B cell (primary cell): Measurements from ENCODE around the gene GPR180. TPM values are rescaled to one million over a fixed set of nuclear protein-coding genes. Genes with fewer than 3 reads are reported as not detected.

Experiments
- ATAC-seq: fragments of 200-7000 bp; cut with Tn5 transposase; one replicate; pipeline ENCODE4 v1.10.0; 2021; ENCODE audit warnings: low read depth, mild to moderate bottlenecking, moderate number of reproducible peaks, moderate library complexity
- CTCF ChIA-PET: fragments of 350-600 bp; sonication (Branson Sonifier 250); formaldehyde crosslinking; loops from one replicate; lab custom pipeline; 2021; ENCODE audit warnings: antibody characterized with exemption, inconsistent platforms; lab: Charles Lee
- POLR2A ChIA-PET: fragments of 350-600 bp; sonication (Branson Sonifier 250); formaldehyde crosslinking; loops from one replicate; lab custom pipeline; 2021; ENCODE audit warnings: antibody characterized with exemption; lab: Charles Lee
- DNase-seq: peaks from one replicate; pipeline ENCODE4 v3.0.0; 2013
- H2AFZ ChIP-seq: 2 replicates; pipeline ENCODE4 v1.6.1; 2012; ENCODE audit warnings: mild to moderate bottlenecking, low read depth, low read length; ENCODE audit not compliant: insufficient read depth, poor library complexity, severe bottlenecking
- H3K27ac ChIP-seq, 2 donors: 1 replicate in 1 of 2; 2 replicates in 1 of 2; pipeline ENCODE4 v1.5.1; 2012 to 2013; ENCODE audit warnings: low read length in 2 of 2, mild to moderate bottlenecking in 2 of 2, moderate library complexity in 1 of 2
- H3K27me3 ChIP-seq, 4 experiments: fragments of 200-600 bp in 1 of 4; sonication (generic) in 1 of 4; replicated peaks in 1 of 4; 1 replicate in 2 of 4; 2 replicates in 2 of 4; pipeline versions ENCODE4 v1.6.1 to v1.7.0; 2013 to 2016; ENCODE audit warnings: low read length in 3 of 4, mild to moderate bottlenecking in 2 of 4, mixed read lengths in 1 of 4, moderate library complexity in 1 of 4; ENCODE audit not compliant: insufficient read depth in 4 of 4, control insufficient read depth in 3 of 4; ENCODE audit errors: control extremely low read depth in 1 of 4
- H3K36me3 ChIP-seq, 2 experiments: replicated peaks in 1 of 2; 1 replicate in 1 of 2; 2 replicates in 1 of 2; pipeline versions ENCODE4 v1.6.1 to v1.7.1; 2013; ENCODE audit warnings: low read length in 1 of 2; ENCODE audit not compliant: insufficient read depth in 2 of 2, control insufficient read depth in 1 of 2; ENCODE audit errors: control extremely low read depth in 1 of 2, extremely low read depth in 1 of 2
- H3K4me1 ChIP-seq, 2 donors: fragments of 200-600 bp in 1 of 2; sonication (generic) in 1 of 2; 1 replicate in 1 of 2; 2 replicates in 1 of 2; pipeline versions ENCODE4 v1.5.1 to v1.6.1; 2013 to 2017; ENCODE audit warnings: low read length in 2 of 2; ENCODE audit not compliant: control insufficient read depth in 2 of 2, insufficient read depth in 2 of 2
- H3K4me2 ChIP-seq: replicated peaks from 2 replicates; pipeline ENCODE3; 2012; ENCODE audit warnings: mild to moderate bottlenecking, low read depth, low read length; ENCODE audit not compliant: poor library complexity, severe bottlenecking
- H3K4me3 ChIP-seq, 5 experiments: fragments of 200-600 bp in 1 of 5; sonication (generic) in 1 of 5; 1 replicate in 3 of 5; 2 replicates in 2 of 5; pipeline versions ENCODE4 v1.5.1 to v1.7.0; 2011 to 2016; ENCODE audit warnings: low read length in 4 of 5, mild to moderate bottlenecking in 4 of 5, low read depth in 2 of 5, control low read depth in 1 of 5, moderate library complexity in 1 of 5; ENCODE audit not compliant: insufficient read depth in 1 of 5; ENCODE audit errors: control extremely low read depth in 1 of 5, extremely low read depth in 1 of 5
- H3K79me2 ChIP-seq: fragments of 200-600 bp; sonication (generic); one replicate; pipeline ENCODE4 v1.6.0; 2016; ENCODE audit warnings: low read length; ENCODE audit not compliant: control insufficient read depth, insufficient read depth
- H3K9ac ChIP-seq: fragments of 200-600 bp; sonication (generic); 2 replicates; pipeline ENCODE4 v1.6.1; 2017; ENCODE audit warnings: mild to moderate bottlenecking, low read length, moderate library complexity
- H3K9me3 ChIP-seq, 3 donors: one replicate each; pipeline versions ENCODE4 v1.6.1 to v1.7.1; 2013; ENCODE audit warnings: low read length in 2 of 3; ENCODE audit not compliant: control insufficient read depth in 2 of 3, insufficient read depth in 1 of 3; ENCODE audit errors: control extremely low read depth in 1 of 3
- H4K20me1 ChIP-seq: 2 replicates; pipeline ENCODE4 v1.6.0; 2012; ENCODE audit warnings: mild to moderate bottlenecking, low read length; ENCODE audit not compliant: insufficient read depth, control insufficient read depth, poor library complexity, severe bottlenecking
- H3K27ac Mint-ChIP-seq: one replicate; pipeline ENCODE4 v1.8.0; 2021; ENCODE audit warnings: mixed read lengths
- H3K27me3 Mint-ChIP-seq: one replicate; pipeline ENCODE4 v1.8.0; 2021; ENCODE audit warnings: mixed read lengths
- H3K4me1 Mint-ChIP-seq: one replicate; pipeline ENCODE4 v1.8.0; 2021; ENCODE audit warnings: mixed read lengths
- H3K4me3 Mint-ChIP-seq: one replicate; pipeline ENCODE4 v1.8.0; 2021; ENCODE audit warnings: mixed read lengths
- H3K9me3 Mint-ChIP-seq: one replicate; pipeline ENCODE4 v1.8.0; 2022; ENCODE audit warnings: mixed read lengths; ENCODE audit not compliant: insufficient read depth
- EZH2 ChIP-seq: IDR thresholded peaks from 2 replicates; pipeline ENCODE4 v1.6.1; 2012; ENCODE audit warnings: borderline replicate concordance, low read depth, mild to moderate bottlenecking, moderate library complexity, low read length; ENCODE audit not compliant: insufficient read depth, poor library complexity, severe bottlenecking
- WGBS: methylation state at CpG from one replicate; pipeline ENCODE4 v1.1.5; 2013; ENCODE audit warnings: missing lambda C conversion rate; ENCODE audit not compliant: insufficient coverage; 5-methylcytosine and 5-hydroxymethylcytosine counted together
- intact Hi-C: fragments of 100-400 bp; cut with micrococcal nuclease; formaldehyde crosslinking; loops from one replicate; pipeline ENCODE4 v1.10.0; 2022
- polyA plus RNA-seq: library from polyadenylated mRNA; depleted of rRNA; stranded (reverse); fragments of >200 nt; gene quantifications from 2 replicates; pipeline ENCODE4 v1.2.3, GENCODE V29; 2012
- total RNA-seq, 2 donors: library from RNA; stranded (reverse); fragments of 120-200 nt in 1 of 2; gene quantifications; 1 replicate in 1 of 2; 2 replicates in 1 of 2; pipeline versions ENCODE4 v1.2.3 to v1.2.4, GENCODE V29; 2013 to 2022
- TF ChIP-seq, protein P1 (sequence below): fragments of 200-600 bp; IDR thresholded peaks from one replicate; pipeline ENCODE4 v1.8.0; 2022; ENCODE audit warnings: antibody characterized with exemption, mild to moderate bottlenecking

Gene GPR180
- total and polyA plus RNA-seq, 2 donors (not counting 1 experiment from before 2014, with no cell fraction given): 1.2 to 4.7 TPM

DNA sequence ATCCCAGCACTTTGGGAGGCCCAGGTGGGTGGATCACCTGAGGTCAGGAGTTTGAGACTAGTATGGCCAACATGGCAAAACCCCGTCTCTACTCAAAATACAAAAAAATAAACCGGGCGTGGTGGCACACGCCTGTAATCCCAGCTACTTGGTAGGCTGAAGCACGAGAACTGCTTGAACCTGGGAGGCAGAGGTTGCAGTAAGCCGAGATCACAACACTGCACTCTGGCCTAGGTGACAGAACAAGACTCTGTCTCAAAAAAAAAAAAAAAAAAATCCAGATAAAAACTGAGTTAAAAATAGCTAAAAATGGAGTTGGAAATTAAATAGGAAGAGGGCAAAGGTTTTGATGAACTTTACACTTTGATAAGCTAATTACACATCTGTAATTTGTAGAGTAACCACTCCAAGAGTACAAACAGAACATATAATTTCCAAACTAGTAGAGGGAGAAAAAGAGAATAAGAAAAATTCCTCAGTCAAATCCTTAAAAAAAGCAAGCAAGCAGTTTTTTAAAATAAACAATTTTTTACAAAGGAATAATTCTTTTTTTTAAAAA, 16.0 kb upstream of the GPR180 start:
- intact Hi-C loops: no loop called here
- 100% methylated on average over 5 of the region's 6 CpGs for WGBS

GRCh38 chr13:94586371-94586770, 15.3 kb upstream of the GPR180 start:
- H3K4me1 Mint-ChIP-seq: peaks cover 6% of the 10 kb centered on the region
- H3K9me3 Mint-ChIP-seq: no peaks in the 10 kb centered on the region
- ChIA-PET CTCF (interaction anchor here (1.0 kb wide), 1 partner anchor 20 kb away, joined by 5 read pairs; no protein-coding TSS in a partner anchor), POLR2A (interaction anchor here (0.7 kb wide), 1 partner anchor 42 kb away, joined by 8 read pairs; no protein-coding TSS in a partner anchor)
- TF ChIP-seq, protein P1, sequence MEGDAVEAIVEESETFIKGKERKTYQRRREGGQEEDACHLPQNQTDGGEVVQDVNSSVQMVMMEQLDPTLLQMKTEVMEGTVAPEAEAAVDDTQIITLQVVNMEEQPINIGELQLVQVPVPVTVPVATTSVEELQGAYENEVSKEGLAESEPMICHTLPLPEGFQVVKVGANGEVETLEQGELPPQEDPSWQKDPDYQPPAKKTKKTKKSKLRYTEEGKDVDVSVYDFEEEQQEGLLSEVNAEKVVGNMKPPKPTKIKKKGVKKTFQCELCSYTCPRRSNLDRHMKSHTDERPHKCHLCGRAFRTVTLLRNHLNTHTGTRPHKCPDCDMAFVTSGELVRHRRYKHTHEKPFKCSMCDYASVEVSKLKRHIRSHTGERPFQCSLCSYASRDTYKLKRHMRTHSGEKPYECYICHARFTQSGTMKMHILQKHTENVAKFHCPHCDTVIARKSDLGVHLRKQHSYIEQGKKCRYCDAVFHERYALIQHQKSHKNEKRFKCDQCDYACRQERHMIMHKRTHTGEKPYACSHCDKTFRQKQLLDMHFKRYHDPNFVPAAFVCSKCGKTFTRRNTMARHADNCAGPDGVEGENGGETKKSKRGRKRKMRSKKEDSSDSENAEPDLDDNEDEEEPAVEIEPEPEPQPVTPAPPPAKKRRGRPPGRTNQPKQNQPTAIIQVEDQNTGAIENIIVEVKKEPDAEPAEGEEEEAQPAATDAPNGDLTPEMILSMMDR: no peak
- TF ChIP-seq EZH2: no peak
- Histone ChIP-seq H3K4me2 (no peak overlapping the region), H2AFZ (no peak overlapping the region), H3K27me3 (no peaks in the 10 kb centered on the region), H3K4me3 (no peak overlapping the region), H3K9ac (no peak overlapping the region), H3K36me3 (peaks cover 5 to 41% of the 10 kb centered on the region in 2 experiments), H4K20me1 (peaks cover 10% of the 10 kb centered on the region), H3K79me2 (peaks cover 8% of the 10 kb centered on the region), H3K27ac (no peak overlapping the region), H3K9me3 (no peaks in the 10 kb centered on the region), H3K4me1 (no peaks in the 10 kb centered on the region)
- WGBS: 100% methylated on average over 1 of the region's 7 CpGs
- H3K27me3 Mint-ChIP-seq: no peaks in the 10 kb centered on the region
- no peak for DNase-seq
- intact Hi-C loops: no loop called here
- no peak for ATAC-seq
- H3K4me3 Mint-ChIP-seq: no peak overlapping the region
- H3K27ac Mint-ChIP-seq: no peak overlapping the region

More for the DNA sequence above, 16.0 kb upstream of the GPR180 start:
- H3K4me3 Mint-ChIP-seq: no peak overlapping the region
- DNase-seq: no peak
- peaks cover 8% of the 10 kb centered on the region for H3K79me2 ChIP-seq
- no peak for TF ChIP-seq EZH2
- TF ChIP-seq, protein P1: no peak
- no peaks in the 10 kb centered on the region for H3K4me1 ChIP-seq
- H3K4me3 ChIP-seq: no peak overlapping the region
- no peaks in the 10 kb centered on the region for H3K27me3 ChIP-seq
- peaks cover 6% of the 10 kb centered on the region for H3K4me1 Mint-ChIP-seq
- POLR2A ChIA-PET: interaction anchor here (0.7 kb wide), 1 partner anchor 1038 kb away, joined by 3 read pairs; no protein-coding TSS in a partner anchor
- no peak overlapping the region for H3K9ac ChIP-seq
- no peaks in the 10 kb centered on the region for H3K27me3 Mint-ChIP-seq
- H3K27ac ChIP-seq: no peak overlapping the region
- no peak overlapping the region for H3K4me2 ChIP-seq
- peaks cover 3 to 44% of the 10 kb centered on the region in 2 experiments for H3K36me3 ChIP-seq
- no peaks in the 10 kb centered on the region for H3K9me3 Mint-ChIP-seq
- peaks cover 10% of the 10 kb centered on the region for H4K20me1 ChIP-seq
- no peak overlapping the region for H2AFZ ChIP-seq
- no peaks in the 10 kb centered on the region for H3K9me3 ChIP-seq
- CTCF ChIA-PET: no interaction called here
- H3K27ac Mint-ChIP-seq: no peak overlapping the region
- no peak for ATAC-seq
